ENCODE data around the gene IKBKG. TPM values are rescaled to one million over a fixed set of nuclear protein-coding genes. Genes with fewer than 3 reads are reported as not detected.
"Not testable (repeated sequence)": the region's sequence is repeated elsewhere in the genome, so short reads cannot be mapped to it uniquely, and the experiment has no call there.

The IKBKG gene
- total RNA-seq, 2 experiments from 2014 or later = 14.3 to 34.4 TPM

DNA sequence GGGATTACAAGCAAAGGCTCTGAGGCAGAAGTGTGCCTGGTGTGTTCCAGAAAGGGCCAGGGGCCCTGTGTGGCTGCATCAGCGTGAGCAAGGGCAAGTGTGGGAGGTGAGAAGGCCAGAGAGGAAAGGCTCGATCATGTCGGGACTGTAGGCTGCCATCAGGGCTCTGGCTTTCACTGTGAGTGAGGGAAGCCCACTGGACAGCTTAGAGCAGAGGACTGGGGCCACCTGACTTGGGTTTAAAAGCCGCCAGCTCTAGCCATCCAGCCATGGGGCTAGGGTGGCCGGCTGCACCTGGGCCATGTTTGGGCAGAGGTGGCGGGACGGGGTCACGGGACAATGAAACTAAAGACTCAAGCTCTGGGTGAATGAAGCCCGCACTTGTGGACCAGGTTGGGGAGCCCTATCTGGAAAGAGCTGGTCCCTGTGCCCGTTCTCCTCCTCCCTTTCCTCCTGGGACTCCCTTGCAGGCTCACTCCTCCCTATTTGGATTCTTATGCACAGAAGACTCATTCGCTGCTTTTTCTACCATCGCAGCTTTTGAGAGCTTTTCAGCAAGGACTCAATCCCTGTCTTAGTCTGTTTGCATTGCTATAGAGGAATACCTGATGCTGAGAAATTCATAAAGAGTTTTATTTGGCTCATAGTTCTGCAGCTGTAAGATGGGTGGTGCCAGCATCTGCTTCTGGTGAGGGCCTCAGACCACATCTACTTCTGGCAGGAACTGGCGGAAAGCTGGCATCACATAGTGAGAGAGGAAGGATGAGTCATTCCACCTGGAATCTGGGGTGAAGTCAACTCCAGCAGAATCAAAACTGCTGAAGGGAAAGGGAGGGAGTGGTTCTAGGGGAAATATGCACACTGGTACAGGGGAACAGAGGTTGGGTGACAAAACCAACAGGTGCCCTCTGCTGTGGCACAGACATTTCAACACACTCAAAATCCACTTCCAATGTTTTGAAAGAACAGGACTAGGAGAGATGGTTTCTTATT is 56.3 kb downstream of the IKBKG start:
- no TSS peak for BruUV-seq (replicated peaks)
- CTCF ChIA-PET (ENCODE audit: unreplicated experiment) = no interaction called here
- H3K79me2 ChIP-seq (ENCODE audit: insufficient read depth, low read depth, low read length) = no peaks in the 10 kb centered on the region

DNA sequence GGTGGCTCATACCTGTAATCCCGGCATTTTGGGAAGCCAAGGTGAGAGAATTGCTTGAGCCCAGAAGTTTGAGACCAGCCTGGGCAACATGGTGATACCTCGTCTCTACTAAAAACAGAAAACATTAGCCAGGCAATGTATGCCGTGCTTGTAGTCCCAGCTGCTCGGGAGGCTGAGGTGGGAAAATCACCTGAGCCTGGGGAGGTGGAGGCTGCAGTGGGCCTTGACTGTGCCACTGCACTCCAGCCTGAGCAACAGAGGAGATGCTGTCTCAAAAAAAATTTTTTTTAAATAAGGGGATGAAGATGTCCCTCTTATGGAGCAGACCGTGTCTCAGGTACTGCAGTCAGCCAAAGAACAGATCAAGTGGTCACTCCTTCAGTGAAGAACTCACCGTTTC is 58.1 kb downstream of the IKBKG start:
- no peaks in the 10 kb centered on the region for H3K9me2 ChIP-seq (ENCODE audit: insufficient read depth, low read length)
- no TSS peak for BruUV-seq (replicated peaks)
- H3K79me2 ChIP-seq (ENCODE audit: insufficient read depth, low read depth, low read length) = no peaks in the 10 kb centered on the region
- CTCF ChIA-PET (ENCODE audit: unreplicated experiment) = no interaction called here
- no peak overlapping the region for H2AFZ ChIP-seq (ENCODE audit: low read length)
- no peak overlapping the region for H3K4me2 ChIP-seq (ENCODE audit: low read length)
- no peaks in the 10 kb centered on the region for H3K9me3 ChIP-seq (ENCODE audit: low read length)
- POLR2A ChIA-PET = no interaction called here
- no peak overlapping the region for H3K27ac ChIP-seq (ENCODE audit: low read depth, low read length, poor library complexity, severe bottlenecking)
- H3K4me1 ChIP-seq (ENCODE audit: insufficient read depth, low read length, poor library complexity, severe bottlenecking) = no peaks in the 10 kb centered on the region
- H3K36me3 ChIP-seq (ENCODE audit: insufficient read depth, low read length) = no peaks in the 10 kb centered on the region
- no peaks in the 10 kb centered on the region for H4K20me1 ChIP-seq (ENCODE audit: insufficient read depth, low read length)
- intact Hi-C loops (cut with micrococcal nuclease; ENCODE audit: unreplicated experiment) = no loop called here
- no peak overlapping the region for H3K4me3 ChIP-seq (ENCODE audit: low read depth, low read length, poor library complexity, severe bottlenecking)
- DNase-seq (ENCODE audit: low spot score) = no peak
- TF ChIP-seq EZH2phosphoT487 (IDR thresholded peaks at IDR 0.05; ENCODE audit: borderline replicate concordance, low read depth, low read length) = no peak
- TF ChIP-seq, protein P1, sequence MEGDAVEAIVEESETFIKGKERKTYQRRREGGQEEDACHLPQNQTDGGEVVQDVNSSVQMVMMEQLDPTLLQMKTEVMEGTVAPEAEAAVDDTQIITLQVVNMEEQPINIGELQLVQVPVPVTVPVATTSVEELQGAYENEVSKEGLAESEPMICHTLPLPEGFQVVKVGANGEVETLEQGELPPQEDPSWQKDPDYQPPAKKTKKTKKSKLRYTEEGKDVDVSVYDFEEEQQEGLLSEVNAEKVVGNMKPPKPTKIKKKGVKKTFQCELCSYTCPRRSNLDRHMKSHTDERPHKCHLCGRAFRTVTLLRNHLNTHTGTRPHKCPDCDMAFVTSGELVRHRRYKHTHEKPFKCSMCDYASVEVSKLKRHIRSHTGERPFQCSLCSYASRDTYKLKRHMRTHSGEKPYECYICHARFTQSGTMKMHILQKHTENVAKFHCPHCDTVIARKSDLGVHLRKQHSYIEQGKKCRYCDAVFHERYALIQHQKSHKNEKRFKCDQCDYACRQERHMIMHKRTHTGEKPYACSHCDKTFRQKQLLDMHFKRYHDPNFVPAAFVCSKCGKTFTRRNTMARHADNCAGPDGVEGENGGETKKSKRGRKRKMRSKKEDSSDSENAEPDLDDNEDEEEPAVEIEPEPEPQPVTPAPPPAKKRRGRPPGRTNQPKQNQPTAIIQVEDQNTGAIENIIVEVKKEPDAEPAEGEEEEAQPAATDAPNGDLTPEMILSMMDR (conservative IDR thresholded peaks at IDR 0.05; ENCODE audit: low read length) = no peak

More for the DNA sequence above, 56.3 kb downstream of the IKBKG start:
- DNase-seq (ENCODE audit: low spot score) = no peak
- H3K9me2 ChIP-seq (ENCODE audit: insufficient read depth, low read length) = no peaks in the 10 kb centered on the region
- H2AFZ ChIP-seq (ENCODE audit: low read length) = no peak overlapping the region
- no peak overlapping the region for H3K27ac ChIP-seq (ENCODE audit: low read depth, low read length, poor library complexity, severe bottlenecking)
- H3K4me3 ChIP-seq (ENCODE audit: low read depth, low read length, poor library complexity, severe bottlenecking) = no peak overlapping the region
- H3K4me1 ChIP-seq (ENCODE audit: insufficient read depth, low read length, poor library complexity, severe bottlenecking) = no peaks in the 10 kb centered on the region
- no peaks in the 10 kb centered on the region for H3K9me3 ChIP-seq (ENCODE audit: low read length)
- H4K20me1 ChIP-seq (ENCODE audit: insufficient read depth, low read length) = no peaks in the 10 kb centered on the region
- TF ChIP-seq, protein P1 (conservative IDR thresholded peaks at IDR 0.05; ENCODE audit: low read length) = no peak
- no peak overlapping the region for H3K4me2 ChIP-seq (ENCODE audit: low read length)
- POLR2A ChIA-PET = no interaction called here
- no peaks in the 10 kb centered on the region for H3K36me3 ChIP-seq (ENCODE audit: insufficient read depth, low read length)
- intact Hi-C loops (cut with micrococcal nuclease; ENCODE audit: unreplicated experiment) = no loop called here

DNA sequence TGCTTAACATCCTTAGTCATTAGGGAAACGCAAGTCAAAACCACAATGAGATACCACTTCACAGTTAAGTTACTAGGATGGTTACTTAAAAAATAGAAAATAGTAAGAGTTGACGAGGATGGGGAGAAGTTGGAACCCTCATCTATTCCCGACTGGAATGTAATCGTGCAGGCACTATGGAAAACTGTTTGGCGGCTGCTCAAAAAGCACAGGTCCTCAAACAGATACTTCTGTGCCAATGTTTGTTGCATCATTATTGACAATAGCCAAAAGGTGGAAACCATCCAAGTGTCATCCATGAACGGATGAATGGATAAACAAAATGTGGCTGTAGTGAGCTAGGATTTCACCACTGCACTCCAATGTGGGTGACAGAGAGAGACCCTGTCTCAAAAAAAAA is 60.0 kb downstream of the IKBKG start:
- no peaks in the 10 kb centered on the region for H3K4me1 ChIP-seq (ENCODE audit: insufficient read depth, low read length, poor library complexity, severe bottlenecking)
- H3K4me3 ChIP-seq (ENCODE audit: low read depth, low read length, poor library complexity, severe bottlenecking) = no peak overlapping the region
- TF ChIP-seq EZH2phosphoT487 (IDR thresholded peaks at IDR 0.05; ENCODE audit: borderline replicate concordance, low read depth, low read length) = no peak
- TF ChIP-seq, protein P1 (conservative IDR thresholded peaks at IDR 0.05; ENCODE audit: low read length) = no peak
- no peak for DNase-seq (ENCODE audit: low spot score)
- no peaks in the 10 kb centered on the region for H4K20me1 ChIP-seq (ENCODE audit: insufficient read depth, low read length)
- intact Hi-C loops (cut with micrococcal nuclease; ENCODE audit: unreplicated experiment) = no loop called here
- no peaks in the 10 kb centered on the region for H3K79me2 ChIP-seq (ENCODE audit: insufficient read depth, low read depth, low read length)
- H3K9me2 ChIP-seq (ENCODE audit: insufficient read depth, low read length) = no peaks in the 10 kb centered on the region
- no peaks in the 10 kb centered on the region for H3K9me3 ChIP-seq (ENCODE audit: low read length)
- H2AFZ ChIP-seq (ENCODE audit: low read length) = no peak overlapping the region
- POLR2A ChIA-PET = no interaction called here
- no TSS peak for BruUV-seq (replicated peaks)
- no peak overlapping the region for H3K27ac ChIP-seq (ENCODE audit: low read depth, low read length, poor library complexity, severe bottlenecking)
- CTCF ChIA-PET (ENCODE audit: unreplicated experiment) = no interaction called here
- H3K4me2 ChIP-seq (ENCODE audit: low read length) = no peak overlapping the region
- no peaks in the 10 kb centered on the region for H3K36me3 ChIP-seq (ENCODE audit: insufficient read depth, low read length)

DNA sequence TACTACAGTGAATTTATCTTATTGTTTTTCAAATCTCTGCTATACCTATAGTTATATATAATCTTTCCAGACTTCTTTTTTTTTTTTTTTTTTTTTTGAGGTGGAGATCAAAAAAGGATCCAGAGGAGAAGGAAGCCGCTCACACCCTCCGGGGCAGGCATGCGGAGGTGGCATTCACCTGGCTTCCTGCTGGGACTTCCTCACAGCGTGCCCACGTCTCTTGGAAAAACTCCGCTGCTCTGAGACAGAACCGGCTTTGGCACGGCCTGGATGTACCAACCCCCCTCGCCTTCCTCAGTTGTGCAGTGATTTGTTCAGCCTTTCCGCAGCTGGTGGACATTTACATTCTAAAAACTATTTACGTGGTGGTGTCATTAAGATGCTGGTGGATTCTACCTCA is 60.6 kb downstream of the IKBKG start:
- H3K27ac ChIP-seq (ENCODE audit: low read depth, low read length, poor library complexity, severe bottlenecking); H3K4me3 ChIP-seq (ENCODE audit: low read depth, low read length, poor library complexity, severe bottlenecking); DNase-seq (ENCODE audit: low spot score); H3K9me2 ChIP-seq (ENCODE audit: insufficient read depth, low read length); H3K36me3 ChIP-seq (ENCODE audit: insufficient read depth, low read length); H3K4me1 ChIP-seq (ENCODE audit: insufficient read depth, low read length, poor library complexity, severe bottlenecking); CTCF ChIA-PET (ENCODE audit: unreplicated experiment); BruUV-seq (replicated peaks); H3K9me3 ChIP-seq (ENCODE audit: low read length); intact Hi-C loops (cut with micrococcal nuclease; ENCODE audit: unreplicated experiment); H3K79me2 ChIP-seq (ENCODE audit: insufficient read depth, low read depth, low read length); POLR2A ChIA-PET; H4K20me1 ChIP-seq (ENCODE audit: insufficient read depth, low read length); H2AFZ ChIP-seq (ENCODE audit: low read length); H3K4me2 ChIP-seq (ENCODE audit: low read length): not testable (repeated sequence)

All from OCI-LY7 (cell line).